Heart left ventricle (tissue), 13 donors: Measurements from ENCODE around the gene KCNE1.

Experiments used
- CTCF ChIP-seq, 12 donors: fragments of 200-600 bp; sonication (generic) in 4 of 12; IDR thresholded peaks; one replicate each; pipeline versions ENCODE4 v1.5.0 to v1.8.0; 2018 to 2022; ENCODE audit warnings: antibody characterized with exemption in 12 of 12, mild to moderate bottlenecking in 5 of 12
- POLR2A ChIP-seq, 2 donors: fragments of 450-650 bp; IDR thresholded peaks; one replicate each; pipeline ENCODE4 v1.6.1; 2017; ENCODE audit warnings: antibody characterized with exemption in 2 of 2, mild to moderate bottlenecking in 2 of 2, moderate library complexity in 2 of 2
- donor health status: ischemic (EF 13 %, LVEDD 7.1; RV severe dilation, severe dysfunction).
- donor health status: DM: no; HTN: yes; CAD: no.
- donor health status: DM: no; HTN: no; CAD: no.
- donor health status: ischemic (EF 25% LVEDD 6.9; RV normal size, moderate dysfunction).
- donor health status: ischemic (EF 25% LVEDD 5.7; RV mildly dilated, moderate dysfunction).
- donor health status: ischemic (EF 35%, LVEDD 5.7; RV mildly dilated, moderate dysfunction).
- donor health status: nonischemic (EF 11% LVEDD 7.7; RV severe dilation, severe dysfunction).
- donor health status: DM: yes; HTN: yes; CAD: no.
- donor health status: PGD.
- donor health status: ischemic (EF 29% LVEDD 5.4; RV normal size, mild dysfunction).
- donor health status: nonischemic (EF 23%, LVEDD 6.1; RV moderate dilation, normal function).

- TF ChIP-seq POLR2A (IDR thresholded peaks at IDR 0.05) (no peak), CTCF (IDR thresholded peaks at IDR 0.05) (no peak)
Observed at GRCh38 chr21:34502480-34503106, 9.4 kb downstream of the KCNE1 start.
